Endodermal cell (in vitro differentiated cells): Measurements from ENCODE around the gene NEUROG2. TPM values are rescaled to one million over a fixed set of nuclear protein-coding genes. Genes with fewer than 3 reads are reported as not detected.

Experiments
- DNase-seq: peaks from one replicate; pipeline ENCODE4 v3.0.0-alpha.2; 2017
- H3K27ac ChIP-seq: 2 replicates; pipeline ENCODE4 v1.5.1; 2013; ENCODE audit warnings: mild to moderate bottlenecking, low read depth, low read length, moderate library complexity
- H3K27me3 ChIP-seq: 2 replicates; pipeline ENCODE4 v1.6.1; 2013; ENCODE audit warnings: mild to moderate bottlenecking, low read length, moderate library complexity; ENCODE audit not compliant: insufficient read depth, control insufficient read depth, poor library complexity, severe bottlenecking
- H3K36me3 ChIP-seq: 2 replicates; pipeline ENCODE4 v1.7.0; 2013; ENCODE audit warnings: mild to moderate bottlenecking, low read length, moderate library complexity; ENCODE audit not compliant: control insufficient read depth, insufficient read depth
- H3K4me1 ChIP-seq: one replicate; pipeline ENCODE4 v1.7.0; 2013; ENCODE audit warnings: low read length; ENCODE audit not compliant: control insufficient read depth, insufficient read depth
- H3K4me3 ChIP-seq: 2 replicates; pipeline ENCODE4 v1.5.1; 2013; ENCODE audit warnings: mild to moderate bottlenecking, low read length, moderate library complexity
- H3K9ac ChIP-seq: 2 replicates; pipeline ENCODE4 v1.6.1; 2013; ENCODE audit warnings: mild to moderate bottlenecking, low read length, moderate library complexity; ENCODE audit not compliant: poor library complexity, severe bottlenecking; ENCODE audit errors: extremely low read depth
- H3K9me3 ChIP-seq: 2 replicates; pipeline ENCODE4 v1.6.1; 2013; ENCODE audit warnings: mild to moderate bottlenecking, low read length, moderate library complexity; ENCODE audit not compliant: control insufficient read depth
- H3K27ac Mint-ChIP-seq: 2 replicates; pipeline ENCODE4 v1.8.0; 2020; ENCODE audit warnings: mixed read lengths
- H3K27me3 Mint-ChIP-seq: 2 replicates; pipeline ENCODE4 v1.8.0; 2021; ENCODE audit warnings: mild to moderate bottlenecking, mixed read lengths; ENCODE audit not compliant: insufficient read depth
- H3K36me3 Mint-ChIP-seq: 2 replicates; pipeline ENCODE4 v1.8.0; 2020; ENCODE audit warnings: low read depth, mixed read lengths
- H3K4me1 Mint-ChIP-seq: 2 replicates; pipeline ENCODE4 v1.8.0; 2020; ENCODE audit warnings: mixed read lengths
- H3K4me3 Mint-ChIP-seq: 2 replicates; pipeline ENCODE4 v1.8.0; 2020; ENCODE audit warnings: mild to moderate bottlenecking, moderate library complexity, mixed read lengths
- H3K9me3 Mint-ChIP-seq: 2 replicates; pipeline ENCODE4 v1.8.0; 2020; ENCODE audit warnings: mild to moderate bottlenecking, mixed read lengths
- CTCF ChIP-seq: fragments of 200-600 bp; sonication (generic); conservative IDR thresholded peaks from 2 replicates; pipeline ENCODE4 v1.5.0; 2021; ENCODE audit warnings: antibody characterized with exemption, mild to moderate bottlenecking
- WGBS, 2 experiments: methylation state at CpG; one replicate each; pipeline versions ENCODE4 v1.1.5 to v1.1.7; 2013; ENCODE audit warnings: missing lambda C conversion rate in 2 of 2, mixed read lengths in 1 of 2; ENCODE audit not compliant: insufficient coverage in 1 of 2, insufficient read length in 1 of 2; 5-methylcytosine and 5-hydroxymethylcytosine counted together
- total RNA-seq, 2 donors: library from RNA; stranded (reverse); fragmentation: NEBNext Ultra II Directional in 1 of 2; extraction: Animal tissue kit (Norgen Biotek cat#: 25700) in 1 of 2; gene quantifications; 2 replicates in 1 of 2; 3 replicates in 1 of 2; pipeline ENCODE4 v1.2.1, GENCODE V29; 2021

Gene NEUROG2
- total RNA-seq, 2 donors from 2014 or later: 0.11 TPM; not detected in 1

GRCh38 chr4:112473985-112474384 is 42.0 kb downstream of the NEUROG2 start:
- Mint-ChIP-seq H3K9me3 (peaks cover 9% of the 10 kb centered on the region), H3K4me3 (no peak overlapping the region), H3K27me3 (peaks cover 15% of the 10 kb centered on the region)

GRCh38 chr4:112472318-112472717 is 43.7 kb downstream of the NEUROG2 start:
- Histone ChIP-seq H3K4me1 (no peaks in the 10 kb centered on the region), H3K27me3 (no peaks in the 10 kb centered on the region), H3K36me3 (no peaks in the 10 kb centered on the region), H3K4me3 (no peak overlapping the region), H3K9ac (no peak overlapping the region), H3K27ac (no peak overlapping the region), H3K9me3 (no peaks in the 10 kb centered on the region)
- Mint-ChIP-seq H3K27me3 (peaks cover 5% of the 10 kb centered on the region), H3K4me1 (no peaks in the 10 kb centered on the region), H3K27ac (no peak overlapping the region), H3K4me3 (no peak overlapping the region), H3K36me3 (no peaks in the 10 kb centered on the region), H3K9me3 (peaks cover 7% of the 10 kb centered on the region)
- no peak for DNase-seq
- no peak for TF ChIP-seq CTCF

More at GRCh38 chr4:112473985-112474384, 42.0 kb downstream of the NEUROG2 start:
- Mint-ChIP-seq H3K27ac (no peak overlapping the region), H3K36me3 (no peaks in the 10 kb centered on the region), H3K4me1 (no peaks in the 10 kb centered on the region)
- Histone ChIP-seq H3K4me3 (no peak overlapping the region), H3K4me1 (no peaks in the 10 kb centered on the region), H3K27me3 (no peaks in the 10 kb centered on the region), H3K27ac (no peak overlapping the region), H3K9me3 (no peaks in the 10 kb centered on the region), H3K36me3 (no peaks in the 10 kb centered on the region), H3K9ac (no peak overlapping the region)
- WGBS, 2 experiments: 50% methylated on average over 1 of the region's 2 CpGs; no CpG with 5 or more reads in 1 of the 2 experiments
- no peak for TF ChIP-seq CTCF
- no peak for DNase-seq

Other genes with a start within 250 kb of the NEUROG2 start
- 1 to 10 TPM; 4.2 to 6.2 TPM for gene TIFA, start 230.3 kb downstream of the NEUROG2 start, total RNA-seq
- under 1 TPM; 0.24 to 0.44 TPM for gene ALPK1, start 218.8 kb downstream of the NEUROG2 start, total RNA-seq
- gene ZGRF1, start 120.7 kb upstream of the NEUROG2 start, total RNA-seq: 10 to 100 TPM; 29.1 to 57.3 TPM
- 10 to 100 TPM; 36.1 to 52.0 TPM for gene LARP7, start 121.0 kb upstream of the NEUROG2 start, total RNA-seq